Activated CD8-positive, alpha-beta memory T cell treated with anti-CD3 and anti-CD28 coated beads, Interleukin-2, amount 50 U/mL, for 24 hours (primary cell): ENCODE data around the gene SHB.
A peak's percentile ranks its signal among the peaks of the same experiment; 100 is the strongest.
"Not testable (repeated sequence)": the region's sequence is repeated elsewhere in the genome, so short reads cannot be mapped to it uniquely, and the experiment has no call there.

ENCODE experiments used
- DNase-seq: peaks from one replicate; pipeline ENCODE4 v3.0.0-alpha.2; 2020; ENCODE audit errors: extremely low read depth

SHB gene

GRCh38 chr9:37918665-37919170 is 150.3 kb downstream of the SHB start:
- DNase-seq: no peak

DNA sequence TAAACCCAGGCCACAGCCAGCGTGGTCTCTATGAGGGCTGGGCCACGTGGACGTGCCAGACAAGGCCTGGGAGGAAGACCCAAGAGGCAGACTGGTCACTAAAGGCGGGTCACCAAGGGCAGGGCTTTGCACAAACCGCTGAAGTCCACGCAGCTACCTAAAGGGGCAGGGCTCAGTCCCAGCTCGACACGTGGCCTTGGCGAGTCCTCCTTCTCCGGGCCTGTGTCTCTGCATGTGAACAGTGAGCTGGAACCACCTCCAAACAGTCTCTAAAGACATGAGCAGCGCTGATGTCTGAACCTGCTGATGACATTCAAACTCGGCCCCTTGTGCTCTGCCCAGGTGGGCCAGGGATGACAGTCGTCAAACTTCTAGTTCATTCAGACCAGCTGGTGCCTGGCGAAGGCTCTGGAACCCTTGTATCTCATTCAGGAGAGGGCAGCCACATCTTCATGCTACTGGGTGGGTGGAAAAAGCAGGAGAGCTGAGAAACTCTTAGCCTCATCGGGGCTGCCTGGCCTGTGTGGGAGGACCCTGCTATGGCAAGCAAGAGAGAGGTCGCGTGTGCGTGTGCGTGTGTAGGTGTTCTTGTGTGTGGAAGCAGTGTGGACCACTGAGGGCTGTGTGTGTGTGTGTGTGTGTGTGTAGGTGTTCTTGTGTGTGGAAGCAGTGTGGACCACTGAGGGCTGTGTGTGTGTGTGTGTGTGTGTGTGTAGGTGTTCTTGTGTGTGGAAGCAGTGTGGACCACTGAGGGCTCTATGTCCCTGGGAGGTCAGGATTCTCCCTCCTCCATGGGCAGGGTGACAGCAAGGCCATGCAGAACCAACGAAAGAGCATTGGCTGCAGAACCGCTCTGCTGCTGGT is 151.0 kb downstream of the SHB start:
- DNase-seq: no peak

DNA sequence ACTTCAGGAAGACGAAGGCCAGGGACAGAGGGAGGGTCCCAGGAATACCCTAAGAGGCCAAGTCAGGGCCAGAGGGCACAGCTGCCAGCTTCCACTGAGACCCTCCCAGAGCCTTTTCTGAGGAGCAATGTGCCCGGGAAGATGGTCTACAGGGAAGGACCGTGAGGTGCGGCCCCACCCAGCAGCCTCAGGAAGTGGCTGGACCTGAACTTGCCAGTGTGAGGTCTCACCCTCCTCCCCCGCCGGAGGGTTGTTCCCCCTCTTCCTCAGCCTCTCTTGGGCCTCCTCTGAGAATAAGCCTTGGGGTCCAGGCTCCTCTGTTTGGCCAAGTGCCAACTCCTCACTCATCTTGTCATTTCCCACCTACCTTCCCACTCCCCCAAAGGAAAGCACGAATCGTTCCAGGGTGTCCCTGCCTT is 151.7 kb downstream of the SHB start:
- DNase-seq: no peak

GRCh38 chr9:37916471-37917312 is 152.3 kb downstream of the SHB start:
- no peak for DNase-seq

DNA sequence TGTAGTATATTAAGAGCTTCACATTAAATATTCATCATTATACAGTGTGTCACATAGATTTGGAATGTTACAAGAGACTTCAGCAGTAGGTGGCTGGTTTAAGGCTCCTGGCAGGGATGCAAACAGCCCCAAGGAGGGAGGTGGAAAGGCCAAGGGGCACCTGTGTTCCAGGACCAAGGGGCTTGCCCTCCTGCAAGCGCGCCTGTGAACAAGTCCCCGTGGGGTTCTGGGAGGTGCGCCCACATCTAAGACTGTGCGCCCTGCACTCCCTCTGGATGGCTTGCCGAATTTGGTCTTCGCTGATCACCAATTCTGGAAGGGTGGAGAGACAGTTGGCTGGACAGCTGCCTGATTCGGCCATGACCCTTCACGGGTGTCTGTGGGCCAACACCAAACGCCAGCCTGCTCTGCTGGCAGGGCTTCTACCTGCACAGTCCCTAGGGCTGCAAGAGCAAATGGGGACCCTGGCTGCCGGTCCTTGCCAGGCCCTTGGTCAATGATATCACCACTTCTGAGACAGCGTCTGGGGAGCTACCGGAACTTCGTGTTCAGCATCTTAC is 153.0 kb downstream of the SHB start:
- DNase-seq: no peak

DNA sequence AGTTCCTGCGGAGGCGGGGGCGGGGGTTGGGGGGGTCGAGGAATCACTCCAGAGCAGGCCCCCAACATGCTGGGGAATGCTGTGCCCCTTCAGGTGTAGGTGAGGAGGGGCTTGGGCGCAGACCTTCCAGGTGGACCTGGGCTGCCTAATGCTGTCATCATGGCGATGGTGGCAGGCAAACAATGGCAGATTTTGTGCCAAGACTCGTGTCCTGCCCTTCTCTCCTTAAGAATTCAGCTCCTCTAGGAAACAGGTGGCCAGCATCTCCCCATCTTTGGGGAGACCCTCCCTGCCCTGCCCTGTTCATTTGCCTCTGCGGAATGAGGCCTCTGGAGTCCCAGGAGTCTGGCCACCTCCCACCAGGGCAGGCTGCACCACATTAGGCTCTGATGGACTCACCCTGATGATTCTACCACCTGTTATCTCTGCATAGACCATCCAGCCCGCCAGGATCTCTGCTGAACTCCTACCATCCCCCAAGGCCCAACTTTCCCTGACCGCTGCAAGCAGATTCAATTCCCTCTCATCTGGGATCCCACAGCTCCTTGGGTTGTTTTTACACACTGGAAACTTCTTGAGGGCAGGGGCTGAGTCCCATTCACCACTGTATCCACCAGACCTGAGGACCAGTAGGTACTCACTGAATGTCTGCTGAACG is 154.2 kb downstream of the SHB start:
- no peak for DNase-seq

DNA sequence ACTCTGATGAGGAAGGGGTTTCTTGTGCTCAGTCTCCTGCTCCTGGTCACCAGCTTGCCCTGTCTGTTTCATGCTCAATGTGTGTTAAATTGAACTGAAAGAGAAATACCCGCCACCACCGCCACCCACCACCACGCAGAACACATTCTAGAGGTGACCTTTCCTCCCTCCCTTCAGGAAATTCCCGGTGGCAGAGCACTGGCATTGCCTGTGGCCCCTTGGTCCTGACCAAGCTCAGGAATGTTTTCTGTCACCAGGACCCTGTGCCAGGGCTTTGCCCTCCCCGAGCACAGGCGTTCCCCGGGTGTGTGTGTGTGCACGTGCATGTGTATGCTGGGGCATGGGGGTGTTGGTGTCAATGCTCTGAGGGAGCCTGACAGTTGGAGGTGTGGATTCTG is 154.9 kb downstream of the SHB start:
- no peak for DNase-seq

- DNase-seq: peak; percentile 68
Observed at GRCh38 chr9:37913480-37914153, 155.4 kb downstream of the SHB start.

- no peak for DNase-seq
Observed at GRCh38 chr9:37911271-37911681, 157.8 kb downstream of the SHB start.

GRCh38 chr9:37910271-37910670 is 158.8 kb downstream of the SHB start:
- DNase-seq: no peak

- DNase-seq: not testable (repeated sequence)
Observed at GRCh38 chr9:37909836-37910235, 159.2 kb downstream of the SHB start.

DNA sequence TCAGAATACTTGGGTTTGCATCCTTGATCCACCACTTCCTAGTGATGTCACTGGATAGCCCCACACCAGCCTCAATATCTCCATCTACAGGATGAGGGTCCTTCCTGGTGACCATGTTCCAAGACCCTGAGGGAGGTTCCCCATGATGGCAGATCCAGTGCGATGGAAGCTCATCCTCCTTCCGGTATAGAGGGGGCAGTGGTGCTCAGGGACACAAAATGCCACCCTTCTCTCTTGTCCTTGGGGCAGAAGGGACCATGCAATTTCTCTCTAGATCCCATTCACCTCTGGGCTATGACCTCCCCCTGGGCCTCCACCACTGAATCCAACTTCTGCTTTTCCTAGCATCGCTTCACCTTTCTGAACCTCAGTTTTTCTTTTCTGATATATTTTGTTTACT is 159.7 kb downstream of the SHB start:
- DNase-seq: no peak

GRCh38 chr9:37908698-37909186 is 160.3 kb downstream of the SHB start:
- DNase-seq: no peak

- DNase-seq: no peak
Observed at GRCh38 chr9:37908283-37908682, 160.7 kb downstream of the SHB start.

DNA sequence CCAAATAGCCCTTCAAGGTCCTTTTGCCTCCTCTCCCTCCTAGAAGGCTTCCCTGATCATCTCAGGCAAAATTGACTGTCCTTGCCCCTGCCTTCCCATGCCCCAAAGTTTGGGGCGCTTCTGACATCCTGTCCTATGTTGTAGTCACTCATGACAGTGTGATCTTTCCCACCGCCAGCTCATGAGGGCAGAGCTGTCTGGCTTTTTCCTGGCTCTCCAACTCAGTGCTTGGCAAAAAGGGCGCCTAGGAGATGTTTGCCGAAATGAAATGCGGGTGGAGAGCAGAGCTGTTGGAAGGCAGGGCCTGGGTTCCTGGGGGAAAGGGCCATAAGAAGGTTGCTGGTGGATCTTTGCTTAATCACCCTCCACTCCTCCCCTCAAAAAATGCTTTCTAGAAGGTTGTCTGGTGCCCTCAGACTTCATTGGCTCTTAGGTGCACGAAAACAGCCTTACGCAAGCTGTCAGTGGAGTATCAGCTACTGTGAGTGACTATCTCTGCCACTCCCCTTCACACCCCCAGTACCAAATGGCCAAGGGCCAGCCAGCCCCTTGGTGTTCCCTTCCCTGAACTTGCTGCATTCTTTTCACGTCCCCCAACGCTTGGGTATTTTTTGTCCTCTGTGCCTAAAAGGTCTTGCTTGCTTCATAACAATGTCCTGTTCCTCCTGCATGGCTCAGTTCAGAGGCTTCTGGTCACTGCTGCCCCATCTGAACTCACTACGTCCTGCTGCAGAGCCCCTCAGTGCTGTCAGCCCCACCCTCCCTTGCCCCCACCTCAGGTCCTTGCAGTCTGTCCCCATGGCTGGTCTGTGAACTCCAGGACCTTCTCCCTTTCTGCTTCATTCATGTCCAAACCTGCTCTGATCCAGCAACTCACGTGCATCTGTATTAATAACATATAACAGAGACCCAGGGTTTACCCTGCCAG is 162.5 kb downstream of the SHB start:
- DNase-seq: no peak

GRCh38 chr9:37905776-37906175 is 163.3 kb downstream of the SHB start:
- no peak for DNase-seq

DNA sequence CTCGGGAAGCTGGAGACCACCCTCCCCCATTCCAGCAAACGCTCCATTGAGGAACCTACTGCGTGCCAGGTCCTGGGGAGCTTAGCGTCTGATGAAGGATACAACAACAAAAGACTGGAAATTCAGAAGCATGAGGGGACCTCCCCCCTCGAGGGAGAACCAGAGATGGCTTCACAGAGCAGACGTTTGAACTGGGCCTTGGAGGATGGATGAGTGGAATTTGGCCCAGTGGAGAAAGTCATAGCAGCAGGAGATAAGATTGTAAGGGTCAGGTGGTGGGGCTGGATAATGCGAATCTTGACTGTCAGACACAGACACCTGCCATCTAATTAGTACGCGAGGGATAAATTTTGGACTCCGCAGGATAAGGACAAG is 163.9 kb downstream of the SHB start:
- DNase-seq: no peak

GRCh38 chr9:37904445-37905130 is 164.4 kb downstream of the SHB start:
- no peak for DNase-seq

DNA sequence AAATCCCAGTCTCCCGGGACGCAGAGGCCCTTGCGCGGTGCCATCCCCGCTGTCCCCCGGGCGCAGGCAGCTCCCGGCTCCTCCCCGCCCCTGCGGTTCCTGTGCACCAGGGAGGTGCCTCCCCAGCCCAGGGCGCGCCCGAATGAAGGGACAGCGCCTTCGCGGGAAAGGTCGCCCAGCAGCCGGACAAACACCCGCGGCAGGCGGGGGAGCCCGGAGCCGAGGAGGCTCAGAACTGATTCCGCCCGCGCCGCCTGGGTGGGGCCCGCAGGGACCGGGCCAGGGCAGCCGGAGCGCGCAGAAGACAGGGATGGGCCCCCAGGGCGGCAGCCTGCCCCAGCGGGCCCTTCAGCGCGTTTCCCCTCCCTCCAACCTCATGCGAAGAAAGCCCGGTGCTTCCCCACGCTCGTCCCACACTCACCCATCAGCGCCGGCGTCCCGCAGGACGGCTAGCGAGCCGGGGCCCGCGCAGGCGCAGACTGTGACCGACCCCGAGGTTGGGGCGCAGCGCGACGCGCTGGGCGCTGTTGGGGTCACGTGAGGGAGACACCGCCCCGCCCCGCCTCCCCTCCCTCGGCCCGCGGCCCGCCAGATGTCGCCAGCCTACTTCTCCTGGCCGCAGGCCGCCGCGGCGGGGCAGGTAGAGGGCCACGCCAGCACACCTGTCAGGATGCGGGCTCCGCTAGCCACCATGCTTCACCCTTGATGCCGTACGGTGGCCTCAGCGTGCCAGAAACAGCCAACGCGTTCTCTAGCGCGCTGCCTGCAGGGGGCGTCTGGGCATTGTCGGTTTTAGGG is 165.2 kb downstream of the SHB start, which contains the start of gene SLC25A51:
Gene SLC25A51, minus strand, starts transcription at position 481 of the 798 bp plus-strand sequence. CDS start 15,577 bp downstream, outside the sequence.
- peak; percentile 92 for DNase-seq
